Epithelial cell of esophagus (primary cell): ENCODE measurements around the gene PTPRN2.
"Not testable (repeated sequence)": the region's sequence is repeated elsewhere in the genome, so short reads cannot be mapped to it uniquely, and the experiment has no call there.

Source experiments
- DNase-seq: peaks from one replicate; pipeline ENCODE4 v3.0.0; 2010; ENCODE audit warnings: low read depth
- H3K4me3 ChIP-seq: 2 replicates; pipeline ENCODE4 v1.5.1; 2011; ENCODE audit warnings: mild to moderate bottlenecking, low read length, control low read depth
- TF ChIP-seq, protein P1 (sequence below): IDR thresholded peaks from 2 replicates; pipeline ENCODE4 v1.5.1; 2011; ENCODE audit warnings: low read depth, mild to moderate bottlenecking, low read length, control low read depth, inconsistent platforms; ENCODE audit not compliant: insufficient read depth; ENCODE audit errors: missing control alignments

Gene PTPRN2

DNA sequence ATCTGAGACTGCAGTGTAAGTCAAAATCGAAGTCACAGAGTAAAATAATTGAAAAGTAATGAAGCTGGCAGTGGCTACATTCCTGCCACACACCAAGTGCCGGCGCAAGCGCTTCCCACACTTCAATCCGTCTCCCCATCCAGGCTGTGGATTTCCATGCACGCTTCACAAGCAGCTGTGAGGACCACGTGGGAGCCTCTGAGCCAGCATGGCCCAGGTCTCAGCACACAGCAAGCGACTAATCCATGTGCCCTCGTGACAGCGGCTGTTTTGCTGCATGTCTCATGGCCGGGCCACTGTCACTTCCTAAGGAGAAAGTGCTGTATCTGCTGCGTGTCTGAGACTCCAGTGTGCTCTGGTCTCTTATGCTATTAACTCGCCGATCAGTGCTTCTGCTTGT, 683.9 kb downstream of the PTPRN2 start:
- TF ChIP-seq, protein P1, sequence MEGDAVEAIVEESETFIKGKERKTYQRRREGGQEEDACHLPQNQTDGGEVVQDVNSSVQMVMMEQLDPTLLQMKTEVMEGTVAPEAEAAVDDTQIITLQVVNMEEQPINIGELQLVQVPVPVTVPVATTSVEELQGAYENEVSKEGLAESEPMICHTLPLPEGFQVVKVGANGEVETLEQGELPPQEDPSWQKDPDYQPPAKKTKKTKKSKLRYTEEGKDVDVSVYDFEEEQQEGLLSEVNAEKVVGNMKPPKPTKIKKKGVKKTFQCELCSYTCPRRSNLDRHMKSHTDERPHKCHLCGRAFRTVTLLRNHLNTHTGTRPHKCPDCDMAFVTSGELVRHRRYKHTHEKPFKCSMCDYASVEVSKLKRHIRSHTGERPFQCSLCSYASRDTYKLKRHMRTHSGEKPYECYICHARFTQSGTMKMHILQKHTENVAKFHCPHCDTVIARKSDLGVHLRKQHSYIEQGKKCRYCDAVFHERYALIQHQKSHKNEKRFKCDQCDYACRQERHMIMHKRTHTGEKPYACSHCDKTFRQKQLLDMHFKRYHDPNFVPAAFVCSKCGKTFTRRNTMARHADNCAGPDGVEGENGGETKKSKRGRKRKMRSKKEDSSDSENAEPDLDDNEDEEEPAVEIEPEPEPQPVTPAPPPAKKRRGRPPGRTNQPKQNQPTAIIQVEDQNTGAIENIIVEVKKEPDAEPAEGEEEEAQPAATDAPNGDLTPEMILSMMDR, result no peak
- no peak overlapping the region for H3K4me3 ChIP-seq
- no peak for DNase-seq

DNA sequence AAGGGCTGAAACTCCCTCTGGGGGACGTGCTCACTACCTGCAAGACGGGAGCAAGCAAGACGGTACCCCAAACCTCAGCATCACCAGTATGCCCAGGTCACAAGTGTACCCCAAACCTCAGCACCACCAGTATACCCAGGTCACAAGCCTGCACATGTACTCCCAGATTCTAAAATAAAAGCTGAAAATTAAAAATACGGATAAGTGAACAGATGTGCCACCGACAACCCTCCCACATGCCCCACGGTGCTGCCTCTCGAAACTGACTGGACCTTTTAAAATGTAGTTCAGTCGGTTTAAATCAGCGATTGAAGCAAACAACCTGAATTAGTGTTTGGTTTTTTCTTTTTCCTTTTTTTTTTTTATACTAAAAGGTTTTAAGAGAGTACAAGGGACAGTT, 684.3 kb downstream of the PTPRN2 start:
- TF ChIP-seq, protein P1, result no peak
- no peak overlapping the region for H3K4me3 ChIP-seq
- DNase-seq, result no peak

DNA sequence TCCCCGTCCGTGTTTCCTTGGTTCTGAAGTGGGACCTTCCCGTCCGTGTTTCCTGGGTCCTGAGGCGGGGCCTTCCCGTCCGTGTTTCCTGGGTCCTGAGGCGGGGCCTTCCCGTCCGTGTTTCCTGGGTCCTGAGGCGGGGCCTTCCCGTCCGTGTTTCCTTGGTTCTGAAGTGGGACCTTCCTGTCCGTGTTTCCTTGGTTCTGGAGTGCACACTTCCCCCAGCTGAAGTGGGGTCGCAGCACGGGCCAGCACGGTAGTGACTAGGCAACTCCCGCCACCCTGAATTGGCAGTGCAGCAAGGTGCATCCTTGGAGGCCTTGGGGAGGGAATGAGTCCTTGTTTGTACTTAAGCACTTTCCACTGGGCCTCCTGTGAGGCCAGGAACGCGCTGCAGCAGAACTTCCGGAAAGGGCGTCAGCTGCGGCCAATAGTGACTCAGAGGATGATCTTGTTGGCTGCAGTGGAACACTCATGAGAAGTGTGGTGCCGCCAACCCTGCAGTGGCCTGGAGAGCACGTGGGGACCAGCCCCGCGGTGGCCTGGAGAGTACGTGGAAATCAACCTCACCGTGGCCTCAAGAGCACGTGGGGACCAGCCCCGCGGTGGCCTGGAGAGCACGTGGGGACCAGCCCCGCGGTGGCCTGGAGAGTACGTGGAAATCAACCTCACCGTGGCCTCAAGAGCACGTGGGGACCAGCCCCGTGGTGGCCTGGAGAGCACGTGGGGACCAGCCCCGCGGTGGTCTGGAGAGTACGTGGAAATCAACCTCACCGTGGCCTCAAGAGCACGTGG, 685.6 kb downstream of the PTPRN2 start:
- H3K4me3 ChIP-seq, DNase-seq: not testable (repeated sequence)

DNA sequence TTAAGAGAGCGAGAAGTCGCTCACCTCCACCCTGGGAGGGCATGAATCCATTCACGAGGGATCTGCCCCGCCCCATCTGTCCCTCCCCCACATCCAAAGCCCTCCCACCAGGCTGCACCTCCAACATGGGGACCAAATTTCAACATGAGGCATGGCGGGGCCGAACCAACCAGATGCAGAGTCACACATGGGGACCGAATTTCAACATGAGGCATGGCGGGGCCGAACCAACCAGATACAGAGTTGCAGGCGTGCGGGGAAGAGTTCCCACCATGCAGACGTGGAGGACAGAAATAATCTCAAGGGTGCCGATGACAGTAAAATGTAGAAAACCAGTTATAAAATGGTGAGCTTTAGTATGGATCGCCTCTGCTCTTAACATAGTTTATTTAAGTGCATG, 686.5 kb downstream of the PTPRN2 start:
- H3K4me3 ChIP-seq, result no peak overlapping the region
- no peak for DNase-seq
- TF ChIP-seq, protein P1, result no peak

DNA sequence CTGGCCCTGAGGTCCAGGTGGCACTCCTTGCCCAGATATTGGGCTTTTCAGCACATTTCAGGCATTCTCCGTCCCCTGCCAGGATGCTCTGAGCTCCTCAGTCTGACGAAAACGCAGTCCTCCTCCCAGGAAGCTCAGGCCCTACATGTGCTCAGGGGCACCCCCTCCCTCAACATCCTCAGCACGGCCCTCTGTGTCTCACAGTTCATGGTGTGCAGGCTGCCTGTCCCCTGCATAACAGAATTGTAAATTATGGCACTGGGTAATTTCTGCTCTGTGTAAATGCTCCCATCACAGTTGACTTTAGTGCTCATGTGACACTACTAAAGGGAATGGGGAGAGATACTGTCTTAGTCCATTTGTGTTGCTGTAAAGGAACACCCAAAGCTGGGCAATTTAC, 687.1 kb downstream of the PTPRN2 start:
- DNase-seq, result no peak
- TF ChIP-seq, protein P1, result no peak
- no peak overlapping the region for H3K4me3 ChIP-seq

DNA sequence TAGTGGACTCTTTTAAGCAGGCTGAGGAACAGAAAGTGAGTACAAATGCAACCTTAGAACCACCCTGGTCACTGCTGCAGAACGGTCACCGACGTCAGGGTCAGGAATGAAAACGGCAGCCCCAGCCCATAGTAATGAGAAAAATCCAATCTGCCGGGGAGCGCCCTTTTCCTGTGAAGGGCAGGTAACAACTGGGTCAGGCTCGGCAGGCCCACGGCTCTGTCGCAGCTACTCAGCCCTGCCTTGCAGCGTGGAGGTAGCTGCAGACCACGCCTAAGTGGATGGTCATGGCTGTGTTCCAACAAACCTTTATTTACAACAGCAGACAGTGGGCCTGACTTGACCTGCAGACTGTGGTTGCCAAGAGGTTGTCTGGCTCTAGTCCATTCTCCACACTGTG, 687.6 kb downstream of the PTPRN2 start:
- no peak for DNase-seq
- TF ChIP-seq, protein P1, result no peak
- no peak overlapping the region for H3K4me3 ChIP-seq

DNA sequence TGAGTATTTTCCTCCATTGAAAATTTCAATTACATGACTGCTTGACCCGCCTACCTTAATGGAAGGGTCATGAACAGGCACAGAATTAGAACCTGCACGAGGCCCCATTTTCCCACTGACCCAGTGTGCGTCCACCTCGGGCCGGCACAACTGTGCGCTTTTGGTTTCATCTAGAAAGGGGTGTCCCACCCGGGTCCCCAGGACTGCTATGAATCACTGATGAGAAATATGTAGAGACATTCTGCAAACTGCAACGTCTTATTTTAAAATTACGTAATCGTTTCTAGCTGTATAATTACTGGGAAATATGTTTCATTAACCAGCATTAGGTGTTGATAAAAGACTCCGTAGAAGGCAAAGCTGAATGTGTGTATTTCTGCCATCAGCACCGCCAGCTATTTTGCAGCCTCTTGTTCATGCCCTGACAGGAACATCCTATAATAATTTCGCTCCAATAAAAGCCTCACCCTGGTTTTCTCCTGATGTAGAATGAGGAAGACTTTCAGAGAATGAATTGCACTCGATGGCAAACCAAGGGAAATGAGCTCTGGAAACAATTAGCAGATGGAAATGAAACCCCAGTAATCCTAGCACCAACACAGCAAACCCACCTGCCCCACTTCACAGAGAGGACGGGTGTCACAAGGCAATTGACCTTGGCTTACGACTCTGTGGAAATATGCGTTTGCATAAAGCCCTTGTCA, 688.7 kb downstream of the PTPRN2 start:
- TF ChIP-seq, protein P1, result no peak
- no peak for DNase-seq
- H3K4me3 ChIP-seq, result no peak overlapping the region
